Measurements from ENCODE around the gene MSMB.
"Not testable (repeated sequence)": the region's sequence is repeated elsewhere in the genome, so short reads cannot be mapped to it uniquely, and the experiment has no call there.

Gene MSMB

GRCh38 chr10:46046261-46046660 is at the start of gene MSMB:
TSS of gene MSMB (minus strand) at chr10:46046269. CDS start at chr10:46046237, 32 bp downstream.
- no peak for TF ChIP-seq CTCF (IDR thresholded peaks at IDR 0.05; ENCODE audit: borderline replicate concordance, insufficient read depth, low read depth, low read length)
- no peak within 1 kb of the TSS for H3K4me3 ChIP-seq (ENCODE audit: low read depth, low read length)

DNA sequence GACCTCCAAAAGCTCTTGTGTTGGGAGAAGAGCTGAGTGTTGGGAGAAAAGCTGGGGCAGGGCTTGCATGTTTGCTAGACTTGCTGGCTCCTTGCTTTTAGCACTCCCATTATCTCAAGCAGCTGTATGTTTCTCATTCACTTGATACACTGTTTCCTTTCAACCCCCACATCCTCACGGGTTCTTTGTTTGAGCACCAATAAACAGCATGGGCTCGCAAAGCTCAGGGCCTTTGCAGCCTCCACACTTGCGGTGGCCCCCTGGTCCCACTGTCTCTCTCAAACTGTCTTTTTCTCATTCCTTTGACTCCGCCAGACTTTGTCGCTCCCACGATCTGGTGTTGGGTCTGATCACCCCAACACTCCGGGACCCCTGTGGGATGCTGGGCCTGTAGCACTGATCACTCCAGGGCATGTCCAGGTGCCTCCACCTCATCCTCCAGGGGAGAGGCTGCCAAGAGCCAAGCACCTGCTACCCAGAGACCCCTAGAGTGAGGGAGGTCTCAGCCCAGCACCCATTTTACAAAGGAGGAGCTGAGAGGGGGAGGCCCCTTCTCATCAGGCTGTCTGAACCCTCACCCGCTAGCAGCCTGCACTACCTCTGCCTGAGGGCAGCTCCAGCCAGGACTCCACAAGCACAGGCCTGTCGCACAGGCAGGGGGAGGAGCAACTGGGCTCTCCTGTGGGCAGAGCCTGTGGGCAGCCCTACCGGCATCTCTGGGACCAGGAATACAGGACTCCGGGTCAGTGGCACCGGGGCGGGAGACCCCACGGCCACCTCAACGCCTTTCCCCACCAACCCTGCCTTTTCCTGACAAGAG is 49.1 kb upstream of the MSMB start:
- no peak for TF ChIP-seq CTCF (IDR thresholded peaks at IDR 0.05; ENCODE audit: borderline replicate concordance, insufficient read depth, low read depth, low read length)

GRCh38 chr10:46094197-46094500 is 48.1 kb upstream of the MSMB start:
- TF ChIP-seq CTCF (IDR thresholded peaks at IDR 0.05; ENCODE audit: borderline replicate concordance, insufficient read depth, low read depth, low read length), result no peak
- no peak overlapping the region for H3K4me3 ChIP-seq (ENCODE audit: low read depth, low read length)

More for the DNA sequence above, 49.1 kb upstream of the MSMB start:
- H3K4me3 ChIP-seq (ENCODE audit: low read depth, low read length), result no peak overlapping the region

DNA sequence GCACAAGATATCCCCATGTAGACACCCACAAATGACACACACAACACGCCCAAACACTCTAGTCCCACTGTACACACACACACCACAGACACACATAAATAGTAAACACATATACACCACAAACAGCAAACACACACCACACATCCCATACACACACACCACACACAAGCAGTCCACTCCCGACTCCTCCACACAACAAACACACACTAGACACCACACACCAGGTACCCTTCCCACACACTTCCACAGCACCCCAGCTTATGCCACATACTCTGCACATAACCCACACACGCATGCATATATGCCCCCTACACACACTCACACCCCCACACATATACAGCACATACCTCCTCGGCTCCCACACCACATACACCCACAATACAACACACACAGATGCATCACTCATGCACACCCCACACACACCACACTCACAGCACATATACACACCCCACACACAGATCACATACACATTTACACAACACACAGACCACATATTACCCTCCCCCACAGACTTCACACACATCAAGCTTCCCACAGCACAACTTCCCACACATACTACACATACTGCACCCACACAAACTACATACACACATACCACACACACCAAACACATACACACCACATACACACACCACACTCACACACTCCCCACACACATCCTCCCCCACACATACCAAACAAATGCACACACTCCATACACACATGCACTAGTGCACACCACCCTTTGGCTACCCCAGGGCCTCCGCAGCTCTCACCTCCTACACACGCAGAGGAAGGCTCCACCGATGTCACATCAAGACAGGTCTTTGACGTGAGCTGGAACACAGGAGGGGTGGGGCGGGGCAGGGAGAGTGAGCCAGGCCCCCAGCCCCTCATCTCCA is 47.5 kb upstream of the MSMB start:
- not testable (repeated sequence) for H3K4me3 ChIP-seq (ENCODE audit: low read depth, low read length)

GRCh38 chr10:46092524-46093081 is 46.5 kb upstream of the MSMB start:
- TF ChIP-seq CTCF (IDR thresholded peaks at IDR 0.05; ENCODE audit: borderline replicate concordance, insufficient read depth, low read depth, low read length), result no peak
- no peak overlapping the region for H3K4me3 ChIP-seq (ENCODE audit: low read depth, low read length)

DNA sequence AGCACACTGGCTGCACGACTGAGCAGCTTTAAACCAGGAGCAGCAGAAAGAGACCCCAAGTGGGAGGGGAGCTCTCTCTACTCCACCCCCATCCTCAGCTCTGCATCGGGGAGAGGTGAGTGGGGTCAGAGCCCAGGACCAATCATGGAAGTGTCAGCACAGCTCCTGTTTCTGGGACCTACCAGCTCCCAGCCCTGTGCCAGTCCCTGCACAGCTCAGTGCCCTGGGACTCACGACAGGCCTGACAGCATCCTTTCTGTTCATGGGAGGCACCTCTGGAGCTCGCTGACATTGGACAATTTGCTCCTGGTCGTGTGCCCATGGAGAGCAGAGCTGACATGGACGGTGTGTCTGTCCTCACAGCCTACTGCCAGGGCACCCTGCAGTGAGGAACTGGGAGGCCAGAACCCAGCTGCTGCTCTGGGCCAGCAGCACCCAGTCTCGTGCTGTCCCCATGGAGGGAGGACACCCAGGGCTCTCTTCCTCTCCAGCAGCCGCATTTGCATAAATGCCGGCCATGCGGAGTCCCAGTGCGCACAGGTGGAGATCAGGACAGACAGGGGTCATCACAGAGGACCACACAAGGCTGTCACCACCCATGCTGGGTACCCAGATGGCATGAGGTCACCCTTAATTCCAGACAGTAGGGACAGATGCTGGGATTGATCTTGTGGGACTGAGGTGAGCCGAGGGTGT is 45.9 kb upstream of the MSMB start:
- no peak overlapping the region for H3K4me3 ChIP-seq (ENCODE audit: low read depth, low read length)
- TF ChIP-seq CTCF (IDR thresholded peaks at IDR 0.05; ENCODE audit: borderline replicate concordance, insufficient read depth, low read depth, low read length), result no peak

Data from GM12875 (cell line).